Measurements from ENCODE around the gene HDAC9.

HDAC9 gene

GRCh38 chr7:18534481-18534880, 38.9 kb downstream of the HDAC9 start:
- POLR2A ChIA-PET, result no interaction called here
- CTCF ChIA-PET, result interaction anchor here (0.7 kb wide), 1 partner anchor 60 kb away, joined by 6 read pairs; no protein-coding TSS in a partner anchor
- Histone ChIP-seq H3K4me1 (ENCODE audit: control insufficient read depth, insufficient read depth, low read length) (no peaks in the 10 kb centered on the region), H3K27ac (ENCODE audit: extremely low read depth, low read depth, low read length) (no peak overlapping the region), H3K4me3 (ENCODE audit: low read depth, low read length) (no peak overlapping the region), H3K36me3 (ENCODE audit: control insufficient read depth in 2 of 2, insufficient read depth in 1 of 2, low read length in 2 of 2) (no peaks in the 10 kb centered on the region), H3K9me3 (ENCODE audit: control insufficient read depth, insufficient read depth, low read depth, low read length) (no peaks in the 10 kb centered on the region)
- no peak for TF ChIP-seq ZNF843 (tag by site-specific recombination; IDR thresholded peaks at IDR 0.05)
- no peak for TF ChIP-seq ZNF114 (tag by site-specific recombination; IDR thresholded peaks at IDR 0.05)
- TF ChIP-seq ZNF701 (tag by site-specific recombination; IDR thresholded peaks at IDR 0.05), result no peak
- TF ChIP-seq ZBTB20 (tag by site-specific recombination; IDR thresholded peaks at IDR 0.05), result no peak
- no peak for TF ChIP-seq GLI2 (tag by site-specific recombination; IDR thresholded peaks at IDR 0.05; ENCODE audit: borderline replicate concordance, low read depth)
- TF ChIP-seq REPIN1 (tag by site-specific recombination; IDR thresholded peaks at IDR 0.05; ENCODE audit: low read depth), result no peak
- TF ChIP-seq PRDM1 (tag by site-specific recombination; IDR thresholded peaks at IDR 0.05), result no peak
- no peak for TF ChIP-seq ZSCAN16 (tag by site-specific recombination; IDR thresholded peaks at IDR 0.05)
- no peak for TF ChIP-seq GLI4 (tag by site-specific recombination; IDR thresholded peaks at IDR 0.05)

GRCh38 chr7:18535810-18536415, 40.4 kb downstream of the HDAC9 start:
- H3K27ac ChIP-seq (ENCODE audit: extremely low read depth, low read depth, low read length), result no peak overlapping the region
- no peaks in the 10 kb centered on the region for H3K36me3 ChIP-seq (ENCODE audit: control insufficient read depth in 2 of 2, insufficient read depth in 1 of 2, low read length in 2 of 2)
- H3K4me3 ChIP-seq (ENCODE audit: low read depth, low read length), result no peak overlapping the region
- ChIA-PET CTCF (no interaction called here), POLR2A (interaction anchor here (0.7 kb wide), 1 partner anchor 29 kb away, joined by 5 read pairs; no protein-coding TSS in a partner anchor)
- no peaks in the 10 kb centered on the region for H3K9me3 ChIP-seq (ENCODE audit: control insufficient read depth, insufficient read depth, low read depth, low read length)
- no peaks in the 10 kb centered on the region for H3K4me1 ChIP-seq (ENCODE audit: control insufficient read depth, insufficient read depth, low read length)
- TF ChIP-seq MZF1 (tag by site-specific recombination; IDR thresholded peaks at IDR 0.05; ENCODE audit: borderline replicate concordance) (no peak), ZNF529 (tag by site-specific recombination; IDR thresholded peaks at IDR 0.05; ENCODE audit: insufficient replicate concordance) (no peak), ZNF433 (tag by site-specific recombination; IDR thresholded peaks at IDR 0.05; ENCODE audit: low read depth) (no peak), ZBTB17 (tag by site-specific recombination; IDR thresholded peaks at IDR 0.05) (no peak), ZNF558 (tag by site-specific recombination; IDR thresholded peaks at IDR 0.05) (no peak), ZNF596 (tag by site-specific recombination; IDR thresholded peaks at IDR 0.05) (no peak), ZNF157 (tag by site-specific recombination; IDR thresholded peaks at IDR 0.05) (no peak), ZNF274 (IDR thresholded peaks at IDR 0.05; ENCODE audit: low read length) (no peak), ZNF274 (tag by site-specific recombination; IDR thresholded peaks at IDR 0.05; ENCODE audit: borderline replicate concordance) (no peak), ZNF394 (tag by site-specific recombination; IDR thresholded peaks at IDR 0.05; ENCODE audit: borderline replicate concordance) (no peak), ZEB2 (tag by site-specific recombination; IDR thresholded peaks at IDR 0.05) (no peak), ZNF354C (tag by site-specific recombination; IDR thresholded peaks at IDR 0.05; ENCODE audit: borderline replicate concordance, low read depth) (no peak), ZNF169 (tag by site-specific recombination; IDR thresholded peaks at IDR 0.05) (no peak), ZNF23 (tag by site-specific recombination; IDR thresholded peaks at IDR 0.05; ENCODE audit: borderline replicate concordance) (no peak)
- TF ChIP-seq, protein P1, sequence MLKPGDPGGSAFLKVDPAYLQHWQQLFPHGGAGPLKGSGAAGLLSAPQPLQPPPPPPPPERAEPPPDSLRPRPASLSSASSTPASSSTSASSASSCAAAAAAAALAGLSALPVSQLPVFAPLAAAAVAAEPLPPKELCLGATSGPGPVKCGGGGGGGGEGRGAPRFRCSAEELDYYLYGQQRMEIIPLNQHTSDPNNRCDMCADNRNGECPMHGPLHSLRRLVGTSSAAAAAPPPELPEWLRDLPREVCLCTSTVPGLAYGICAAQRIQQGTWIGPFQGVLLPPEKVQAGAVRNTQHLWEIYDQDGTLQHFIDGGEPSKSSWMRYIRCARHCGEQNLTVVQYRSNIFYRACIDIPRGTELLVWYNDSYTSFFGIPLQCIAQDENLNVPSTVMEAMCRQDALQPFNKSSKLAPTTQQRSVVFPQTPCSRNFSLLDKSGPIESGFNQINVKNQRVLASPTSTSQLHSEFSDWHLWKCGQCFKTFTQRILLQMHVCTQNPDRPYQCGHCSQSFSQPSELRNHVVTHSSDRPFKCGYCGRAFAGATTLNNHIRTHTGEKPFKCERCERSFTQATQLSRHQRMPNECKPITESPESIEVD (tag by site-specific recombination; IDR thresholded peaks at IDR 0.05), result no peak
- TF ChIP-seq, protein P2, sequence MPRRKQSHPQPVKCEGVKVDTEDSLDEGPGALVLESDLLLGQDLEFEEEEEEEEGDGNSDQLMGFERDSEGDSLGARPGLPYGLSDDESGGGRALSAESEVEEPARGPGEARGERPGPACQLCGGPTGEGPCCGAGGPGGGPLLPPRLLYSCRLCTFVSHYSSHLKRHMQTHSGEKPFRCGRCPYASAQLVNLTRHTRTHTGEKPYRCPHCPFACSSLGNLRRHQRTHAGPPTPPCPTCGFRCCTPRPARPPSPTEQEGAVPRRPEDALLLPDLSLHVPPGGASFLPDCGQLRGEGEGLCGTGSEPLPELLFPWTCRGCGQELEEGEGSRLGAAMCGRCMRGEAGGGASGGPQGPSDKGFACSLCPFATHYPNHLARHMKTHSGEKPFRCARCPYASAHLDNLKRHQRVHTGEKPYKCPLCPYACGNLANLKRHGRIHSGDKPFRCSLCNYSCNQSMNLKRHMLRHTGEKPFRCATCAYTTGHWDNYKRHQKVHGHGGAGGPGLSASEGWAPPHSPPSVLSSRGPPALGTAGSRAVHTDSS (tag by site-specific recombination; IDR thresholded peaks at IDR 0.05), result no peak
- TF ChIP-seq, protein P3, sequence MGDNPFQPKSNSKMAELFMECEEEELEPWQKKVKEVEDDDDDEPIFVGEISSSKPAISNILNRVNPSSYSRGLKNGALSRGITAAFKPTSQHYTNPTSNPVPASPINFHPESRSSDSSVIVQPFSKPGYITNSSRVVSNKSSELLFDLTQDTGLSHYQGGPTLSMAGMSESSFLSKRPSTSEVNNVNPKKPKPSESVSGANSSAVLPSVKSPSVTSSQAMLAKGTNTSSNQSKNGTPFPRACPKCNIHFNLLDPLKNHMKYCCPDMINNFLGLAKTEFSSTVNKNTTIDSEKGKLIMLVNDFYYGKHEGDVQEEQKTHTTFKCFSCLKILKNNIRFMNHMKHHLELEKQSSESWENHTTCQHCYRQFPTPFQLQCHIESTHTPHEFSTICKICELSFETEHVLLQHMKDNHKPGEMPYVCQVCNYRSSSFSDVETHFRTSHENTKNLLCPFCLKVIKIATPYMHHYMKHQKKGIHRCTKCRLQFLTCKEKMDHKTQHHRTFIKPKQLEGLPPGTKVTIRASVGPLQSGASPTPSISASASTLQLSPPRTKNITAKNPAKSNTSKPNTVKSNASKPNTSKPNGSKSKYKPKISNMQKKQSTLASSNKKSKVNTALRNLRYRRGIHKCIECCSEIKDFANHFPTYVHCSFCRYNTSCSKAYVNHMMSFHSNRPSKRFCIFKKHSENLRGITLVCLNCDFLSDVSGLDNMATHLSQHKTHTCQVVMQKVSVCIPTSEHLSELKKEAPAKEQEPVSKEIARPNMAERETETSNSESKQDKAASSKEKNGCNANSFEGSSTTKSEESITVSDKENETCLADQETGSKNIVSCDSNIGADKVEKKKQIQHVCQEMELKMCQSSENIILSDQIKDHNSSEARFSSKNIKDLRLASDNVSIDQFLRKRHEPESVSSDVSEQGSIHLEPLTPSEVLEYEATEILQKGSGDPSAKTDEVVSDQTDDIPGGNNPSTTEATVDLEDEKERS (tag by site-specific recombination; IDR thresholded peaks at IDR 0.05), result no peak
